Type B pancreatic cell (in vitro differentiated cells): ENCODE data around the gene SEPTIN14. TPM values are rescaled to one million over a fixed set of nuclear protein-coding genes. Genes with fewer than 3 reads are reported as not detected.
"Not testable (repeated sequence)": the region's sequence is repeated elsewhere in the genome, so short reads cannot be mapped to it uniquely, and the experiment has no call there.

Experiments used
- DNase-seq: peaks from one replicate; pipeline ENCODE4 v3.0.0; 2021; ENCODE audit warnings: mixed read lengths; ENCODE audit not compliant: unreplicated experiment; ENCODE audit errors: extremely low spot score
- H3K27ac Mint-ChIP-seq: 2 replicates; pipeline ENCODE4 v1.8.0; 2021; ENCODE audit warnings: mild to moderate bottlenecking, mixed read lengths
- H3K27me3 Mint-ChIP-seq: 2 replicates; pipeline ENCODE4 v1.8.0; 2021; ENCODE audit warnings: mixed read lengths
- H3K36me3 Mint-ChIP-seq: 2 replicates; pipeline ENCODE4 v1.8.0; 2021; ENCODE audit warnings: mixed read lengths
- H3K4me1 Mint-ChIP-seq: one replicate; pipeline ENCODE4 v1.8.0; 2021; ENCODE audit warnings: mixed read lengths; ENCODE audit not compliant: unreplicated experiment
- H3K4me3 Mint-ChIP-seq: 2 replicates; pipeline ENCODE4 v1.8.0; 2021; ENCODE audit warnings: mild to moderate bottlenecking, mixed read lengths
- H3K9me3 Mint-ChIP-seq: 2 replicates; pipeline ENCODE4 v1.8.0; 2021; ENCODE audit warnings: mixed read lengths
- total RNA-seq: library from RNA; stranded (reverse); gene quantifications from 2 replicates; pipeline ENCODE4 v1.2.1, GENCODE V29; 2021; ENCODE audit warnings: low replicate concordance
- TF ChIP-seq, protein P1 (sequence below): fragments of 200-600 bp; sonication (generic); conservative IDR thresholded peaks from 2 replicates; pipeline ENCODE4 v1.5.0; 2021; ENCODE audit warnings: antibody characterized with exemption, mild to moderate bottlenecking

The SEPTIN14 gene
- total RNA-seq, 1 donor from 2014 or later = 0.07 TPM

DNA sequence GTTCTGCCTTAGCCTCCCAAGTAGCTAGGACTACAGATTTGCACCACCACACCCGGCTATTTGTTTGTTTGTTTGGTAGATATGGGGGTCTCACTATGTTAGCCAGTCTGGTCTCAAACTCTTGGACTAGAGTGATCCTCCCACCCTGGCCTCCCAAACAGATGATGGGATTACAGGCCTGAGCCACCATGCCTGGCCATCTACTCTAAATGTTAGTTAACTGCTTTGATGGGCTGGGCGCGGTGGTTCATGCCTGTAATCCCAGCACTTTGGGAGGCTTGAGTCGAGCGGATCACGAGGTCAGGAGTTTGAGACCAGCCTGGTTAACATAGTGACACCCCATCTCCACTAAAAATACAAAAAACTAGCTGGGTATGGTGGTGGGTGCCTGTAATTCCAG is 74.8 kb downstream of the SEPTIN14 start:
- no peak overlapping the region for H3K4me3 Mint-ChIP-seq
- no peaks in the 10 kb centered on the region for H3K27me3 Mint-ChIP-seq
- H3K9me3 Mint-ChIP-seq = peaks cover 4% of the 10 kb centered on the region
- TF ChIP-seq, protein P1, sequence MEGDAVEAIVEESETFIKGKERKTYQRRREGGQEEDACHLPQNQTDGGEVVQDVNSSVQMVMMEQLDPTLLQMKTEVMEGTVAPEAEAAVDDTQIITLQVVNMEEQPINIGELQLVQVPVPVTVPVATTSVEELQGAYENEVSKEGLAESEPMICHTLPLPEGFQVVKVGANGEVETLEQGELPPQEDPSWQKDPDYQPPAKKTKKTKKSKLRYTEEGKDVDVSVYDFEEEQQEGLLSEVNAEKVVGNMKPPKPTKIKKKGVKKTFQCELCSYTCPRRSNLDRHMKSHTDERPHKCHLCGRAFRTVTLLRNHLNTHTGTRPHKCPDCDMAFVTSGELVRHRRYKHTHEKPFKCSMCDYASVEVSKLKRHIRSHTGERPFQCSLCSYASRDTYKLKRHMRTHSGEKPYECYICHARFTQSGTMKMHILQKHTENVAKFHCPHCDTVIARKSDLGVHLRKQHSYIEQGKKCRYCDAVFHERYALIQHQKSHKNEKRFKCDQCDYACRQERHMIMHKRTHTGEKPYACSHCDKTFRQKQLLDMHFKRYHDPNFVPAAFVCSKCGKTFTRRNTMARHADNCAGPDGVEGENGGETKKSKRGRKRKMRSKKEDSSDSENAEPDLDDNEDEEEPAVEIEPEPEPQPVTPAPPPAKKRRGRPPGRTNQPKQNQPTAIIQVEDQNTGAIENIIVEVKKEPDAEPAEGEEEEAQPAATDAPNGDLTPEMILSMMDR = no peak
- H3K27ac Mint-ChIP-seq = no peak overlapping the region
- H3K4me1 Mint-ChIP-seq = no peaks in the 10 kb centered on the region
- no peaks in the 10 kb centered on the region for H3K36me3 Mint-ChIP-seq
- DNase-seq = peak; percentile 45

- Mint-ChIP-seq H3K27me3 (no peaks in the 10 kb centered on the region), H3K4me1 (no peaks in the 10 kb centered on the region), H3K36me3 (no peaks in the 10 kb centered on the region), H3K9me3 (no peaks in the 10 kb centered on the region), H3K27ac (no peak overlapping the region), H3K4me3 (no peak overlapping the region)
- TF ChIP-seq, protein P1 = no peak
- DNase-seq = peak; percentile 10
Observed at GRCh38 chr7:55786901-55787300, 75.7 kb downstream of the SEPTIN14 start.

DNA sequence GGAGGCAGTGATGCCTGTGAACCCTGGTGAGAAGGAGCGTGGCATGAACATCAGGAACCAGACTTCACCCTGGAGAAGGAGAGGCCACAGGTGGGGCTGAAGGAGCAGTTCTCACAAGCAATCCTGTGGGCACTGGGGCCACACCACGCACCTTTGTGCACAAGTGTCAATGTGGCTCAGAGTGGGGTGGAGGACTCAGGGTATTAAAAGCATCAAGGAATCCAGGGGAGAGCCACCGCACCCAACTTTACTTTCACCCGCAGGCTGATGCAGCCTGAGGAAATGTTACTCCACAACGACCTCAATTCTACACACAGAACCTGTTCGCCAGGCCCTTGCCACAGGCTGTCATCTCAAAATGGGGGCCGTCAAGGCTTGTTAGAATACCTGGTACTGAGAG is 77.1 kb downstream of the SEPTIN14 start:
- not testable (repeated sequence) for H3K27ac Mint-ChIP-seq, H3K4me1 Mint-ChIP-seq, H3K36me3 Mint-ChIP-seq, H3K4me3 Mint-ChIP-seq, H3K9me3 Mint-ChIP-seq, H3K27me3 Mint-ChIP-seq
- peak; percentile 31 for DNase-seq

GRCh38 chr7:55784151-55784550 is 78.4 kb downstream of the SEPTIN14 start:
- Mint-ChIP-seq H3K27me3 (no peaks in the 10 kb centered on the region), H3K27ac (no peak overlapping the region), H3K9me3 (peaks cover 6% of the 10 kb centered on the region), H3K4me1 (no peaks in the 10 kb centered on the region), H3K4me3 (no peak overlapping the region), H3K36me3 (no peaks in the 10 kb centered on the region)
- peak; percentile 27 for DNase-seq
- TF ChIP-seq, protein P1 = no peak

- H3K27ac Mint-ChIP-seq = no peak overlapping the region
- DNase-seq = no peak
- no peaks in the 10 kb centered on the region for H3K27me3 Mint-ChIP-seq
- no peak overlapping the region for H3K4me3 Mint-ChIP-seq
- H3K9me3 Mint-ChIP-seq = peaks cover 6% of the 10 kb centered on the region
- TF ChIP-seq, protein P1 = no peak
- no peaks in the 10 kb centered on the region for H3K4me1 Mint-ChIP-seq
- H3K36me3 Mint-ChIP-seq = no peaks in the 10 kb centered on the region
Observed at GRCh38 chr7:55778631-55779030, 83.9 kb downstream of the SEPTIN14 start.

- no peaks in the 10 kb centered on the region for H3K27me3 Mint-ChIP-seq
- no peak for DNase-seq
- H3K27ac Mint-ChIP-seq = no peak overlapping the region
- no peak overlapping the region for H3K4me3 Mint-ChIP-seq
- H3K9me3 Mint-ChIP-seq = peaks cover 6% of the 10 kb centered on the region
- TF ChIP-seq, protein P1 = no peak
- no peaks in the 10 kb centered on the region for H3K4me1 Mint-ChIP-seq
- no peaks in the 10 kb centered on the region for H3K36me3 Mint-ChIP-seq
Observed at GRCh38 chr7:55776196-55776595, 86.4 kb downstream of the SEPTIN14 start.
